Endometrial microvascular endothelial cells (primary cell): ENCODE measurements around the gene NGEF. TPM values are rescaled to one million over a fixed set of nuclear protein-coding genes. Genes with fewer than 3 reads are reported as not detected.

Experiments
- in situ Hi-C: cut with HindIII; loops from 2 replicates; pipeline ENCODE4 v1.10.0; 2017; ENCODE audit warnings: low sequenced_read_pairs, low pct_unique_long_range_greater_than_20kb; ENCODE audit errors: inconsistent ontology term
- total RNA-seq: library from RNA; depleted of rRNA; stranded (reverse); fragments of >200 nt; gene quantifications from one replicate; pipeline ENCODE4 v1.2.3, GENCODE V29; 2015; ENCODE audit errors: inconsistent ontology term

Gene NGEF
- total RNA-seq, 1 donor from 2014 or later = 0.09 TPM

DNA sequence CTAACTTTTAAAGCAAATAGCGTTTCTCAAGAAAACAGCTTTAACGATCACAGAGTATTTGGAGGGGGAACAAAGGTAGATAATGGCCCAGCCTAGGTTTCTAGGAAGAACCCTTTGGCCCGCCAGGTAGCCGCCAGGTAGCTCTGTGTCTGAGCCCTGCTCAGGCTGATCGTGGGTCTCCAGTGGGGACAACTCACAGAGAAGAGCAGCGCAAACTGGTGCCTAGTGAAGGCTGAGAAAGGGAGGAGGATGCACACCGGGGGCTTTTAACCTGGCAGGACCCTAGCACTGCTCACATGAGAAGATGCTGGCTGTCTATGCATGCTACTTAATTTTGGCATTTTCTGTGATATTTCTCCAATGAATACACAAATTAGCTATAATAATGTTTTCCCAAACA, 5.8 kb downstream of the NGEF start:
- in situ Hi-C loops = loop anchor here (25.0 kb wide), 1 partner anchor 145 kb away; the partner anchor contains the start of gene SNORC

DNA sequence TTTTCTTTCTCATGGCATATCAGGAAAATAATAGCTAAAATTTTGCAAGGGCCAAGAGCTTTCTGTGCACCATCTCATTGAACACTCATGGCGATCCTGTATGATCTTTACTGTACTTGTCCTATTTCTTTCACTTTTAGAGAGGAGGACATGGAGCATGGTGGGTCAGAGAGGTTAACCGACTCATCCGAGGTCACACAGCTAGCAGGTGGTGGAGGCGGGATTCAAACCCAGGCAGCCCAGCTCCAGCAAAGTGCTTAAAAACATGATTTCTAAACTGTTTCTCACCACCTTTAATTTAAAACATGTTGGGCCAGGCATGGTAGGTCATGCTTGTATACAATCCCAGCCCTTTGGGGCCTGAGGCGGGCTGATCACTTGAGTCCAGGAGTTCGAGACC, 6.4 kb downstream of the NGEF start:
- in situ Hi-C loops = loop anchor here (25.0 kb wide), 1 partner anchor 144 kb away; the partner anchor contains the start of gene SNORC

DNA sequence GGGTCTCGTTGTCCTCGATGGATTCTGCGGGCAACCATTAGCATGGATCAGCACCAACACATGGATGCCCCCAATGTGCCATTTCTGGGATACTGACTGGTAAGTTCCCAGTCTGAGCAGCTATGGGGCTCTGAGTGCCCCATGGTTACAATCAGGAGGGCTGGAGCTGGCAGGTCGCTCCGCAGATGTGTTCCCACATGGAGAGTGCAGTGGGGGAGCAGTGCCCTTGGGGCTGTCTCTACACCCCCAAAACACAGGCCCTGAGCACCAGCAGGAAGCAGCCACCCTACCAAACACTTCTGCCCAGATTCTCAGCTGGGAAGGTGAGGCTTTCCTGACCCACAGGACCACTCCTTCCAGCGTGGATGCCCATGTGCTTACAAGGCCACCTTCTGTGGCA, 8.0 kb downstream of the NGEF start:
- in situ Hi-C loops = loop anchor here (25.0 kb wide), 1 partner anchor 143 kb away; the partner anchor contains the start of gene SNORC

GRCh38 chr2:233003658-233004555, 9.1 kb downstream of the NGEF start:
- in situ Hi-C loops = loop anchor here (25.0 kb wide), 1 partner anchor 142 kb away; the partner anchor contains the start of gene SNORC

GRCh38 chr2:233002829-233003657, 10.0 kb downstream of the NGEF start:
- in situ Hi-C loops = loop anchor here (25.0 kb wide), 1 partner anchor 141 kb away; the partner anchor contains the start of gene SNORC

DNA sequence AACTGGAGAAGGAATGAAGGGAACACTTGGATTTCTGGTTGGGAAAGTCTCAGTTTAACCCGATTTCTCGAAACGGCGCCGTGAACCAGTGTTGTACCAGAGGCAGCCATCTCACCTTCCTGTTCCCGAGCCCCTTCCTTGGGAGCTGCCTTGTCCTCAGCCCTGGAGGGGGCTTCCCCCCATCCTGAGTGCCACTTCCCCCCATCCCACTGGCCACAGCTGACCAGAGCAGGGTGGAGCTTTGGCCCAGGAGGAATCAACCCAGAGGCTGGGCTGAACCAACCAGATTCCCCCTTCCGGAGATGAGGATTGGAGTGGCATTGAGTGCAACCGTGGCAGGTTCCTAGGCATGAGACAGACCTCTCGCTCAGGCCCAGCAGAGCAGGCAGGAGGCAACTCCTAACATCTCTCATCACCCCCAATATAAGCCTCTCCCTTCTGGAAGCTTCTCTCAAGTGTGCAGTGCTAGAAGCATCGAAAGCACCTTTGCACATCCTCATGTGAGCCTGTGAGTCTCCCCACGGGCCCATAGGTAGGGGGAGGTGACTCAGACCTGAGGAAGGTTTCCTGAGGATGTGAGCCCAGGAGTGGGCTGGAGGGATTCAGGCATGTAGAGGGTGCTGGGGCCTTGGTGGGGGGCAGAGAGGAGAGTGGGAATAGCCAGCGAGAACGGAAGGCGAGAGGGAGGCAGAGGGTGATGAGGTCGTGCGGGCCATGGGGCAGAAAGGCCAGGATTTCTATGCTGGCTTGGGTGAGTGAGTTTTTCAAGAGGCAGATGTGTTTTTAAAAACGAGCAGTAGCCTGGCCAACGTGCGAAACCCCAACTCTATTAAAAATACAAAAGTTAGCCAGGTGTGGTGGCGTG, 11.9 kb downstream of the NGEF start:
- in situ Hi-C loops = loop anchor here (25.0 kb wide), 1 partner anchor 139 kb away; the partner anchor contains the start of gene SNORC

- in situ Hi-C loops = no loop called here
These were observed 13.7 kb downstream of the NGEF start for GRCh38 chr2:232999354-232999753.

- in situ Hi-C loops = no loop called here
These were observed 14.4 kb downstream of the NGEF start for GRCh38 chr2:232998666-232998985.

DNA sequence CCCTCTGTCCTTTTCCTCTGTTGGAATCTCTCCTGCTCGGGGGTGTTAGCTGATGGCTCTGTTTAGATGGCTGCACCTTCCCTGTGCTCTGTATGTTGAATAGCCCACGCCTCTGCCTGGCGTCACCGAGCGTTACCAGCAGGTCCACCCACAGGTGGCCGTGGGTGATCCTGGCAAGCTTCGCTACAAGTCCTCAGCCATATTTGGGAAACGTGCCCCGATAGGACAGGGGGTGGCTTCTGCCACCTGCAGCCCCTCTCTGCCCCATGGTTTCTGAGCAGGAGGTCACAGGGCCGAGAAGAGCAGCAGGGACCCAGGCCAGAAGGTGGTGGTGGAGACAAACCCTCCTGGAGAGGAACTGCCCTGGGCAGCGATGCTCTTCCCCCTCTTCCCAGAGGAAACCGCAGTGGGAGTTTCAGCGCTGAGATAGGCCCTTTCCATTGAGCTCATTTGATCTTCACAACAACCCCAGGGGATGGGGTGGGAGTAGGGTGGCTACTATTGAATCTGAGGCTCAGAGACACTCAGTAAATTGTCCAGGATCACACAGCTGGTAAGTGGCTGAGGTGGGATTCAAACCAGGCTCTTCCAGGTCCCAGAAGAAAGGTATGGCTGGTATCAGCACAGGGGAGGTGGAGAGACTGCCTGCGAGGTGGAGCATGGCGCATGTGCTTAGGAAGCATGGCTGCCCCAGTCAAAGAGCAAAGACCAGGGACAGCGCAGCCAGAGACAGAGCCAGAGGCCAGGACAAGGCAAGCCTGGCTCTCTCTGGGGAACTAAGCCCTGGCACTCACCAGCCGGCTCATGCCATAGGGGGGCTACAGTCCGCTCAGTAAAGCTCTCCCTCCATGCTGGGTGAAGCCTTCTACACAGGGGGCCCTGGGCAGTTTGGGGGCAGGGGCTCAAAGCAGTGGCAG, 15.0 kb downstream of the NGEF start:
- in situ Hi-C loops = no loop called here

GRCh38 chr2:232994446-232994845, 18.6 kb downstream of the NGEF start:
- in situ Hi-C loops = no loop called here

DNA sequence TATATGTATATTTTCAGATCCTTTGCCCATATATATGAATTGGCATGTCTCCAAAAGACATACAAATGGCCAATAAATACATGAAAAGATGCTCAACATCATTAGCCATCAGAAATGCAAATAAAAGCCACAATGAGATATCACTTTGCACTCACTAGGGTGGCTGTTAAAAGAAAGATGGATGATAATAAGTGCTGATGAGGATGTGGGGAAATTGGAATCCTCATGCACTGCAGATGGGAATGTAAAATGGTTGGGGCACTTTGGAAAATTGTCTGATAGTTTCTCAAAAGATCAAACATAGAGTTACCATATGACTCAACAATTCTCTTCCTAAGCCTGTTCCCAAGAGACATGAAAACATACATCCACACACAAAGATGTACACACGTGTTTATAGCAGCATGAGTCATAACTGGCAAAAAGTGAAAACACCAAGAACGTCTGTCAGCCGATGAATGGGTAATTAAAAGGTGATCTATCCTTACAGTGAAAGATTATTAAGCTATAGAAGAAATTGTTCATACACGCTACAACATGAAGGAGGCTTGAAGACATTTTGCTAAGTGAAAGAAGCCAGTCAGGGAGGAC, 19.7 kb downstream of the NGEF start:
- in situ Hi-C loops = no loop called here

GRCh38 chr2:232986155-232986554, 26.9 kb downstream of the NGEF start:
- in situ Hi-C loops = no loop called here

DNA sequence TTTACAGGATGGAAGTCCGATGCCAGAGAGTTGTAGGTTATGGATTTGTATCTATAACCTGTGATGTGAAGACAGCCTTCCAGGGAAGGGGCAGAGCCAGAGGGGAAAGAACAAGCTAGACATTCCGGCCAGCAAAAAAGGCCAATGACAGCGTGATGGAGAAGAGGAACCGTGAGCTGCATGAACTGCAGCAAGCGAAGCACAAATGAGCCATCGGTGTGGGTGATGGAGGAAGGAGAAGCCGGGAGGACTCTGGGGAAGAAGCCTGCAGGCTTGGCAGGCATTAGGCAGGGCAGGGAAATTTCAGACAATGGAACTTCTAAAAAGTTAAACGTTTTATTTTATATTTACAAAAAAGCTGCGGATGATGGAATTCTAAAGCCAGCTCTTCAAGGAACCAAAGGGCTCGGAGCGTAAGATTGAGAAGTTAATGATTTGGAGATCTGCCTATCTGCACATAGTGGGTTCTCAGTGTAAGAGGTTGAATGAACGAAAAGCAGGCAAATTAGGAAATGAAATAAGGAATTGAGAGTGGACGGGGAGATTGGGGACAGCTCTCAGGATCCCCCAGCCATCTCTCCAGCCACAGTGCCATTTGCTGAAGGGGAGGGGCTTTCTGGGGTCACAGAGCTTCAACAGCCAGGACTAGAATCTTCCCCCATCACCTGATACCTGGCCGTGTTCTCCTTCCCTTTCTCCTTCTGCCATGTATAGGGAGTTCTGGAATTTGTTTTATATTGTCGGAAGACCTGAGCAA, 28.4 kb downstream of the NGEF start:
- in situ Hi-C loops = no loop called here

DNA sequence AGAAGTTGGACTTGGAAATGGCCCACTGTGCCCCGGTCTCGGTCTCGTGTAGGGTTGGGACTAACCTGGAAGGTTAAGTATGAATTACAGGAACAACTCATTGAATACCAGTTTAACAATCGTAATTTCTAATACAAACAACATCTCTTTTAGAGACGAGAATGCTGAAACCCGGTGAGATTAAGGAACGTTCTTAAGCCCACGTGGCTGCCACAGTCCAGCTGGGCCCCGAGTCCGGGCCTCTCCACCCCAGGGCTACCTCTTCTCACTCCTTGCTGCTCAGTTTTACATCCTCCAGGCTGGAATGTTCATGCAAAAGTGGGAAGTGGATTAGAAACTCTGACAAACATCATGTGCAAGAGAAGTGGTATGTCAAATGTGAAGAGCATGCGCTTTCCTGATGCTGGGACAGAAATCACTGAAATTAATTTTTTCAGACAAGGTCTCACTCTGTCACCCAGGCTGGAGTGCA, 29.4 kb downstream of the NGEF start:
- in situ Hi-C loops = no loop called here

- in situ Hi-C loops = no loop called here
These were observed 30.0 kb downstream of the NGEF start for GRCh38 chr2:232982926-232983668.

- in situ Hi-C loops = no loop called here
These were observed 31.2 kb downstream of the NGEF start for GRCh38 chr2:232981767-232982360.
